HCT116 (cell line): ENCODE data around the gene CCT5. TPM values are rescaled to one million over a fixed set of nuclear protein-coding genes. Genes with fewer than 3 reads are reported as not detected.
"Not testable (repeated sequence)": the region's sequence is repeated elsewhere in the genome, so short reads cannot be mapped to it uniquely, and the experiment has no call there.

ENCODE experiments used
- ATAC-seq: fragments of 200-7000 bp; cut with Tn5 transposase; 2 replicates; pipeline ENCODE4 v1.9.1; 2020; ENCODE audit warnings: mild to moderate bottlenecking, moderate library complexity
- BruUV-seq: library from RNA; stranded (reverse); fragments of 400-500 nt; replicated peaks from 2 replicates; lab custom pipeline; 2021; lab: Mats Ljungman, UMichigan
- CTCF ChIA-PET: fragments of 300-600 bp; sonication (Branson Sonifier 250); formaldehyde crosslinking; loops from one replicate; lab custom pipeline; 2021; ENCODE audit warnings: antibody characterized with exemption; lab: Charles Lee
- POLR2A ChIA-PET: fragments of 300-600, 350-600 bp; sonication (Branson Sonifier 250); formaldehyde crosslinking; loops from one replicate; lab custom pipeline; 2021; ENCODE audit warnings: antibody characterized with exemption; lab: Charles Lee
- RAD21 ChIA-PET, 2 experiments: fragments of 300-600 bp; sonication (Branson Sonifier 250); formaldehyde crosslinking; loops; one replicate each; lab custom pipeline; 2023; ENCODE audit warnings: low total read pairs in 2 of 2; ENCODE audit not compliant: uncharacterized antibody in 2 of 2, unreplicated experiment in 2 of 2, low non-redundant PET in 1 of 2; lab: Charles Lee
- DNase-seq: peaks from one replicate; pipeline ENCODE4 v3.0.0-alpha.2; 2010; ENCODE audit warnings: low read depth, low spot score
- H2AFZ ChIP-seq: fragments of 200-600 bp; shearing (Covaris generic), sonication (generic); 2 replicates; pipeline ENCODE4 v1.6.1; 2017; ENCODE audit warnings: low read depth, mixed run types, mixed read lengths, antibody characterized with exemption, low read length; ENCODE audit not compliant: poor library complexity, severe bottlenecking
- H3K27ac ChIP-seq: 2 replicates; pipeline ENCODE4 v1.5.1; 2012; ENCODE audit warnings: low read depth, low read length
- H3K27me3 ChIP-seq: fragments of 200-600 bp; sonication (generic); 2 replicates; pipeline ENCODE4 v1.6.1; 2016; ENCODE audit warnings: mixed run types, low read length, mixed read lengths; ENCODE audit not compliant: insufficient read depth
- H3K36me3 ChIP-seq, 2 experiments: fragments of 200-500 bp in 1 of 2; fragments of 200-600 bp in 1 of 2; sonication (Bioruptor generic) in 1 of 2; sonication (generic) in 1 of 2; 2 replicates each; pipeline versions ENCODE4 v1.5.1 to v1.6.1; 2014 to 2016; ENCODE audit warnings: low read length in 2 of 2, inconsistent platforms in 1 of 2, mixed read lengths in 1 of 2, mixed run types in 1 of 2; ENCODE audit not compliant: insufficient read depth in 2 of 2, control insufficient read depth in 1 of 2
- H3K4me1 ChIP-seq, 2 experiments: fragments of 200-600 bp in 1 of 2; sonication (generic) in 1 of 2; 2 replicates each; pipeline versions ENCODE4 v1.5.1 to v1.6.1; 2012 to 2017; ENCODE audit warnings: low read length in 2 of 2, inconsistent platforms in 1 of 2, mild to moderate bottlenecking in 1 of 2, mixed read lengths in 1 of 2, mixed run types in 1 of 2, moderate library complexity in 1 of 2; ENCODE audit not compliant: insufficient read depth in 2 of 2, control insufficient read depth in 1 of 2
- H3K4me2 ChIP-seq: fragments of 200-600 bp; sonication (generic); 2 replicates; pipeline ENCODE4 v1.6.1; 2017; ENCODE audit warnings: mixed run types, low read length, mixed read lengths
- H3K4me3 ChIP-seq, 2 experiments: fragments of 200-600 bp in 1 of 2; sonication (generic) in 1 of 2; replicated peaks in 1 of 2; 2 replicates each; pipeline ENCODE4 v1.5.1; 2011 to 2016; ENCODE audit warnings: low read length in 2 of 2, control low read depth in 1 of 2, low read depth in 1 of 2, mild to moderate bottlenecking in 1 of 2, mixed read lengths in 1 of 2, mixed run types in 1 of 2
- H3K79me2 ChIP-seq: fragments of 200-600 bp; sonication (generic); 2 replicates; pipeline ENCODE4 v1.6.1; 2017; ENCODE audit warnings: mild to moderate bottlenecking, mixed run types, low read length, moderate library complexity, mixed read lengths; ENCODE audit not compliant: insufficient read depth
- H3K9ac ChIP-seq: fragments of 200-600 bp; sonication (generic); 2 replicates; pipeline ENCODE4 v1.6.1; 2016; ENCODE audit warnings: low read length, mixed read lengths
- H3K9me2 ChIP-seq: fragments of 200-600 bp; sonication (generic), shearing (Covaris generic); 2 replicates; pipeline ENCODE4 v1.6.1; 2017; ENCODE audit warnings: mixed run types, mild to moderate bottlenecking, moderate library complexity; ENCODE audit not compliant: insufficient read depth
- H3K9me3 ChIP-seq, 2 experiments: fragments of 200-500 bp in 1 of 2; fragments of 200-600 bp in 1 of 2; sonication (Bioruptor generic) in 1 of 2; sonication (generic) in 1 of 2; 2 replicates each; pipeline ENCODE4 v1.6.1; 2014 to 2017; ENCODE audit warnings: low read length in 2 of 2, mixed read lengths in 2 of 2, inconsistent platforms in 1 of 2, low read depth in 1 of 2, mild to moderate bottlenecking in 1 of 2, mixed run types in 1 of 2, moderate library complexity in 1 of 2; ENCODE audit not compliant: control insufficient read depth in 1 of 2, insufficient read depth in 1 of 2
- H4K20me1 ChIP-seq: fragments of 200-600 bp; sonication (generic), shearing (Covaris generic); 2 replicates; pipeline ENCODE4 v1.6.1; 2017; ENCODE audit warnings: mixed run types, mild to moderate bottlenecking, moderate library complexity; ENCODE audit not compliant: insufficient read depth
- CBX3 ChIP-seq: IDR thresholded peaks from 2 replicates; pipeline ENCODE4 v1.6.1; 2012; ENCODE audit warnings: low read depth
- EZH2phosphoT487 ChIP-seq: fragments of 200-600 bp; IDR thresholded peaks from 2 replicates; pipeline ENCODE4 v1.6.1; 2018; ENCODE audit warnings: antibody characterized with exemption, borderline replicate concordance
- POLR2A ChIP-seq: IDR thresholded peaks from 2 replicates; pipeline ENCODE4 v1.7.0; 2011; ENCODE audit warnings: borderline replicate concordance; ENCODE audit not compliant: insufficient read depth, insufficient read length; ENCODE audit errors: extremely low read depth
- SP1 ChIP-seq: IDR thresholded peaks from 2 replicates; pipeline ENCODE4 v1.6.1; 2012; ENCODE audit warnings: low read depth
- SRF ChIP-seq: IDR thresholded peaks from 2 replicates; pipeline ENCODE4 v1.6.1; 2012; ENCODE audit warnings: low read depth
- intact Hi-C: fragments of 100-400 bp; cut with micrococcal nuclease; formaldehyde crosslinking; loops from 2 replicates; pipeline ENCODE4 v1.10.0; 2022
- total RNA-seq: library from RNA; stranded (reverse); gene quantifications from one replicate; pipeline ENCODE4 v1.2.1, GENCODE V29; 2021; ENCODE audit not compliant: unreplicated experiment
- TF ChIP-seq, protein P1 (sequence below): IDR thresholded peaks from 2 replicates; pipeline ENCODE4 v1.6.1; 2012; ENCODE audit warnings: low read depth

The CCT5 gene
- total RNA-seq, 1 experiment from 2014 or later = 489 TPM

DNA sequence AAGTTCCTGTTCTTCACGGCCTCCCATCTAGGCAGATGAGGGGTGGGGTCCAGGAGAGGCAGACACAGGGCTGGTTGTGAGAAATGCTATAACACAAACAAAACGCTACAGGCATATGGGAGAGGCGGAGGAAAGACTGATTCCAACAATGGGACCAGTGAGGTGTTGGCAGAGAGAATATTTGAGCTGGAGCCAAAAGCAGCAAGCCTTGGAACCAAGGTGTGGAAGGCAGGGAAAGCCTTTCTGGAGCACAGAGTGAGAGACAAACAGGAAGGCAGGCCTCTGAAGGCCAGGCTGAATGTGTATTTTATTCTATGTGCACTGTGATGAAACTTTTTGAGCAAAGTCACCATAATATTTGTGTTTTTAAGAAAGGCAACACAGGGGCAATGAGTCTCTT is 3.3 kb upstream of the CCT5 start:
- no peak overlapping the region for H2AFZ ChIP-seq
- no peak overlapping the region for H3K9ac ChIP-seq
- intact Hi-C loops = no loop called here

DNA sequence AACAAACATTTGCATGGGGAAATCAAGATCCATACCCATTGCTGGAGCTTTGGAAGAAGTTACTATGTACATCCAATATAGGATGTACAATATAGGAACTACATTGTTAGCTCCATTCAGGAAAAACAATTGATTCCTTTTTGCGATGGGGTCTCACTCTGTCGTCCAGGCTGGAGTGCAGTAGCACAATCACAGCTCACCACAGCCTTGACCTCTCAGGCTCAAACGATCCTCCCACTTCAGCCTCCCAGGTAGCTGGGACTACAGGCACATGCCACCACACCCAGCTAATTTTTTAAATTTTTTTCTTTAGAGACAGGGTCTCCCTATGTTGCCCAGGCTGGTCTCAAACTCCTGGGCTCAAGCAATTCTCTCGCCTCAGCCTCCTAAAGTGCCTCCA is 2.9 kb upstream of the CCT5 start:
- BruUV-seq, H3K9me2 ChIP-seq, intact Hi-C loops, ATAC-seq, H3K27me3 ChIP-seq, H3K36me3 ChIP-seq, RAD21 ChIA-PET, DNase-seq, H2AFZ ChIP-seq, H3K9me3 ChIP-seq, POLR2A ChIA-PET, H3K4me2 ChIP-seq, H3K4me3 ChIP-seq, CTCF ChIA-PET, H3K9ac ChIP-seq, H4K20me1 ChIP-seq, H3K27ac ChIP-seq: not testable (repeated sequence)
- Histone ChIP-seq H3K79me2 (peaks cover 56% of the 10 kb centered on the region), H3K4me1 (peaks cover 10 to 25% of the 10 kb centered on the region in 2 experiments; a peak in 3 of 4 replicates)

More for the DNA sequence above, 3.3 kb upstream of the CCT5 start:
- H3K36me3 ChIP-seq = peaks cover 0 to under 1% of the 10 kb centered on the region in 2 experiments; a peak in 1 of 4 replicates
- ChIA-PET CTCF (no interaction called here), POLR2A (no interaction called here), RAD21 (no interaction called here)
- no peaks in the 10 kb centered on the region for H3K9me3 ChIP-seq
- TF ChIP-seq POLR2A = no peak
- TF ChIP-seq SRF = no peak
- TF ChIP-seq, protein P1, sequence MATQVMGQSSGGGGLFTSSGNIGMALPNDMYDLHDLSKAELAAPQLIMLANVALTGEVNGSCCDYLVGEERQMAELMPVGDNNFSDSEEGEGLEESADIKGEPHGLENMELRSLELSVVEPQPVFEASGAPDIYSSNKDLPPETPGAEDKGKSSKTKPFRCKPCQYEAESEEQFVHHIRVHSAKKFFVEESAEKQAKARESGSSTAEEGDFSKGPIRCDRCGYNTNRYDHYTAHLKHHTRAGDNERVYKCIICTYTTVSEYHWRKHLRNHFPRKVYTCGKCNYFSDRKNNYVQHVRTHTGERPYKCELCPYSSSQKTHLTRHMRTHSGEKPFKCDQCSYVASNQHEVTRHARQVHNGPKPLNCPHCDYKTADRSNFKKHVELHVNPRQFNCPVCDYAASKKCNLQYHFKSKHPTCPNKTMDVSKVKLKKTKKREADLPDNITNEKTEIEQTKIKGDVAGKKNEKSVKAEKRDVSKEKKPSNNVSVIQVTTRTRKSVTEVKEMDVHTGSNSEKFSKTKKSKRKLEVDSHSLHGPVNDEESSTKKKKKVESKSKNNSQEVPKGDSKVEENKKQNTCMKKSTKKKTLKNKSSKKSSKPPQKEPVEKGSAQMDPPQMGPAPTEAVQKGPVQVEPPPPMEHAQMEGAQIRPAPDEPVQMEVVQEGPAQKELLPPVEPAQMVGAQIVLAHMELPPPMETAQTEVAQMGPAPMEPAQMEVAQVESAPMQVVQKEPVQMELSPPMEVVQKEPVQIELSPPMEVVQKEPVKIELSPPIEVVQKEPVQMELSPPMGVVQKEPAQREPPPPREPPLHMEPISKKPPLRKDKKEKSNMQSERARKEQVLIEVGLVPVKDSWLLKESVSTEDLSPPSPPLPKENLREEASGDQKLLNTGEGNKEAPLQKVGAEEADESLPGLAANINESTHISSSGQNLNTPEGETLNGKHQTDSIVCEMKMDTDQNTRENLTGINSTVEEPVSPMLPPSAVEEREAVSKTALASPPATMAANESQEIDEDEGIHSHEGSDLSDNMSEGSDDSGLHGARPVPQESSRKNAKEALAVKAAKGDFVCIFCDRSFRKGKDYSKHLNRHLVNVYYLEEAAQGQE = no peak
- TF ChIP-seq EZH2phosphoT487 = no peak
- TF ChIP-seq SP1 = no peak
- no peak for TF ChIP-seq CBX3
- no TSS peak for BruUV-seq
- no peaks in the 10 kb centered on the region for H3K27me3 ChIP-seq
- H3K79me2 ChIP-seq = peaks cover 52% of the 10 kb centered on the region
- H3K27ac ChIP-seq = no peak overlapping the region
- no peak for ATAC-seq
- H3K4me1 ChIP-seq = peaks cover 7 to 21% of the 10 kb centered on the region in 2 experiments; a peak in 3 of 4 replicates
- no peak for DNase-seq
- H3K9me2 ChIP-seq = no peaks in the 10 kb centered on the region
- H4K20me1 ChIP-seq = peaks cover 1% of the 10 kb centered on the region; the same call in 1 of the 2 replicates
- no peak overlapping the region for H3K4me2 ChIP-seq
- H3K4me3 ChIP-seq = no peak overlapping the region
